KMS-11 (cell line): ENCODE data around the gene MGAM2.

ENCODE experiments used
- H2AFZ ChIP-seq: fragments of 200-600 bp; sonication (generic); 2 replicates; pipeline ENCODE4 v1.6.1; 2016; ENCODE audit warnings: antibody characterized with exemption, mixed run types, low read depth
- H3K27ac ChIP-seq: fragments of 200-600 bp; sonication (generic); 2 replicates; pipeline ENCODE4 v1.6.1; 2016; ENCODE audit warnings: mild to moderate bottlenecking, mixed run types
- H3K27me3 ChIP-seq: fragments of 200-600 bp; sonication (generic); 2 replicates; pipeline ENCODE4 v1.6.1; 2017; ENCODE audit warnings: mild to moderate bottlenecking, low read depth, mixed run types, moderate library complexity; ENCODE audit not compliant: insufficient read depth
- H3K36me3 ChIP-seq: fragments of 200-600 bp; sonication (generic); 2 replicates; pipeline ENCODE4 v1.6.1; 2017; ENCODE audit warnings: mild to moderate bottlenecking, mixed run types; ENCODE audit not compliant: insufficient read depth
- H3K4me1 ChIP-seq: fragments of 200-600 bp; sonication (generic); 2 replicates; pipeline ENCODE4 v1.6.1; 2016; ENCODE audit warnings: mild to moderate bottlenecking, low read depth, mixed run types; ENCODE audit not compliant: poor library complexity, severe bottlenecking
- H3K4me2 ChIP-seq: fragments of 200-600 bp; sonication (generic); 2 replicates; pipeline ENCODE4 v1.7.0; 2016; ENCODE audit warnings: mild to moderate bottlenecking, mixed run types
- H3K4me3 ChIP-seq: fragments of 200-600 bp; sonication (generic); IDR thresholded peaks from 2 replicates; pipeline ENCODE4 v1.6.1; 2017; ENCODE audit warnings: low read depth, low read length, mixed read lengths; ENCODE audit not compliant: insufficient read depth
- H3K79me2 ChIP-seq: fragments of 200-600 bp; sonication (generic); 2 replicates; pipeline ENCODE4 v1.6.1; 2016; ENCODE audit warnings: low read depth, mixed run types; ENCODE audit not compliant: insufficient read depth
- H3K9ac ChIP-seq: fragments of 200-600 bp; sonication (generic); 2 replicates; pipeline ENCODE4 v1.6.1; 2016; ENCODE audit warnings: mild to moderate bottlenecking, mixed run types
- H4K20me1 ChIP-seq: fragments of 200-600 bp; sonication (generic); 2 replicates; pipeline ENCODE4 v1.6.1; 2016; ENCODE audit warnings: mild to moderate bottlenecking, mixed run types; ENCODE audit not compliant: insufficient read depth
- CTCF ChIP-seq: fragments of 200-600 bp; sonication (generic); conservative IDR thresholded peaks from 2 replicates; pipeline ENCODE4 v1.6.1; 2017; ENCODE audit warnings: low read depth, mild to moderate bottlenecking, antibody characterized with exemption, low read length, moderate library complexity, mixed read lengths

The MGAM2 gene

GRCh38 chr7:142123184-142123583, 11.7 kb downstream of the MGAM2 start:
- Histone ChIP-seq H3K27me3 (no peaks in the 10 kb centered on the region), H2AFZ (no peak overlapping the region), H3K9ac (no peak overlapping the region), H4K20me1 (no peaks in the 10 kb centered on the region), H3K4me2 (no peak overlapping the region), H3K4me1 (no peaks in the 10 kb centered on the region), H3K36me3 (no peaks in the 10 kb centered on the region), H3K4me3 (no peak overlapping the region), H3K27ac (no peak overlapping the region), H3K79me2 (no peaks in the 10 kb centered on the region)
- TF ChIP-seq CTCF = no peak

- Histone ChIP-seq H3K27ac (no peak overlapping the region), H4K20me1 (no peaks in the 10 kb centered on the region), H3K4me1 (no peaks in the 10 kb centered on the region), H3K27me3 (no peaks in the 10 kb centered on the region), H3K36me3 (no peaks in the 10 kb centered on the region), H2AFZ (no peak overlapping the region), H3K4me3 (no peak overlapping the region), H3K79me2 (no peaks in the 10 kb centered on the region), H3K9ac (no peak overlapping the region), H3K4me2 (no peak overlapping the region)
- TF ChIP-seq CTCF = no peak
Observed at GRCh38 chr7:142125256-142125955, 13.9 kb downstream of the MGAM2 start.

GRCh38 chr7:142130267-142130666, 18.7 kb downstream of the MGAM2 start:
- Histone ChIP-seq H4K20me1 (no peaks in the 10 kb centered on the region), H3K4me2 (no peak overlapping the region), H3K36me3 (no peaks in the 10 kb centered on the region), H3K4me1 (no peaks in the 10 kb centered on the region), H3K27me3 (no peaks in the 10 kb centered on the region), H3K4me3 (no peak overlapping the region), H3K79me2 (no peaks in the 10 kb centered on the region), H2AFZ (no peak overlapping the region), H3K9ac (no peak overlapping the region), H3K27ac (no peak overlapping the region)
- no peak for TF ChIP-seq CTCF

- H3K4me1 ChIP-seq = peaks cover 5% of the 10 kb centered on the region
- H3K4me3 ChIP-seq = no peak overlapping the region
- no peak overlapping the region for H3K27ac ChIP-seq
- H3K9ac ChIP-seq = no peak overlapping the region
- no peak overlapping the region for H3K4me2 ChIP-seq
- H2AFZ ChIP-seq = no peak overlapping the region
- no peaks in the 10 kb centered on the region for H3K27me3 ChIP-seq
- no peaks in the 10 kb centered on the region for H4K20me1 ChIP-seq
- TF ChIP-seq CTCF = no peak
- no peaks in the 10 kb centered on the region for H3K79me2 ChIP-seq
- no peaks in the 10 kb centered on the region for H3K36me3 ChIP-seq
Observed at GRCh38 chr7:142131439-142132185, 20.1 kb downstream of the MGAM2 start.
